Measurements from ENCODE around the gene SYNE1. TPM values are rescaled to one million over a fixed set of nuclear protein-coding genes. Genes with fewer than 3 reads are reported as not detected.

The SYNE1 gene
- total RNA-seq, 4 donors from 2014 or later: 7.4 to 66.4 (median 20.7) TPM

DNA sequence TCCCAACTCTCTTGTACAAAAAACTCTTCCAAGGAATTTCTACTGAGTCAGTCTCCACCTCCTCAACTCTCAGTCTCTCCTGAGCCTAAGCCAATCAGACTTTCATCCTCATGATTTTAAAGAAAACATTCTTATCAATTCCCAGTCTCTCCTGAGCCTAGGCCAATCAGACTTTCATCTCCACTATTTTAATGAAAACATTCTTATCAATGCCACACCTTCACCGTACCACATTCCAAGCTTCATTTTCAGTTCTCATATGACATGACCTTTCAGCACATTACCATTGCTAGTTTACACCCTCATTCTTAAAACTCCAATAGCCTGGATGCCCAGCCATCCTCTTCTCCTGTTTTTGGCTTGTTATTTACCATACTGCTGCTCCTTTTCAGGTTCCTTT is 42.5 kb downstream of the SYNE1 start:
- TF ChIP-seq, protein P1, sequence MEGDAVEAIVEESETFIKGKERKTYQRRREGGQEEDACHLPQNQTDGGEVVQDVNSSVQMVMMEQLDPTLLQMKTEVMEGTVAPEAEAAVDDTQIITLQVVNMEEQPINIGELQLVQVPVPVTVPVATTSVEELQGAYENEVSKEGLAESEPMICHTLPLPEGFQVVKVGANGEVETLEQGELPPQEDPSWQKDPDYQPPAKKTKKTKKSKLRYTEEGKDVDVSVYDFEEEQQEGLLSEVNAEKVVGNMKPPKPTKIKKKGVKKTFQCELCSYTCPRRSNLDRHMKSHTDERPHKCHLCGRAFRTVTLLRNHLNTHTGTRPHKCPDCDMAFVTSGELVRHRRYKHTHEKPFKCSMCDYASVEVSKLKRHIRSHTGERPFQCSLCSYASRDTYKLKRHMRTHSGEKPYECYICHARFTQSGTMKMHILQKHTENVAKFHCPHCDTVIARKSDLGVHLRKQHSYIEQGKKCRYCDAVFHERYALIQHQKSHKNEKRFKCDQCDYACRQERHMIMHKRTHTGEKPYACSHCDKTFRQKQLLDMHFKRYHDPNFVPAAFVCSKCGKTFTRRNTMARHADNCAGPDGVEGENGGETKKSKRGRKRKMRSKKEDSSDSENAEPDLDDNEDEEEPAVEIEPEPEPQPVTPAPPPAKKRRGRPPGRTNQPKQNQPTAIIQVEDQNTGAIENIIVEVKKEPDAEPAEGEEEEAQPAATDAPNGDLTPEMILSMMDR (IDR thresholded peaks at IDR 0.05): no peak
- TF ChIP-seq POLR2A (IDR thresholded peaks at IDR 0.05): no peak
- Histone ChIP-seq H3K36me3 (no peaks in the 10 kb centered on the region), H3K9me3 (no peaks in the 10 kb centered on the region), H3K27ac (no peak overlapping the region), H3K4me3 (no peak overlapping the region), H3K27me3 (no peaks in the 10 kb centered on the region), H3K4me1 (peaks cover 0 to 2% (median 0%) of the 10 kb centered on the region in 3 donors)
- 77 to 91% methylated on average over 1 of the region's 1 CpG for WGBS, 2 donors
- no peak for DNase-seq
- intact Hi-C loops (cut with DNase I): no loop called here

DNA sequence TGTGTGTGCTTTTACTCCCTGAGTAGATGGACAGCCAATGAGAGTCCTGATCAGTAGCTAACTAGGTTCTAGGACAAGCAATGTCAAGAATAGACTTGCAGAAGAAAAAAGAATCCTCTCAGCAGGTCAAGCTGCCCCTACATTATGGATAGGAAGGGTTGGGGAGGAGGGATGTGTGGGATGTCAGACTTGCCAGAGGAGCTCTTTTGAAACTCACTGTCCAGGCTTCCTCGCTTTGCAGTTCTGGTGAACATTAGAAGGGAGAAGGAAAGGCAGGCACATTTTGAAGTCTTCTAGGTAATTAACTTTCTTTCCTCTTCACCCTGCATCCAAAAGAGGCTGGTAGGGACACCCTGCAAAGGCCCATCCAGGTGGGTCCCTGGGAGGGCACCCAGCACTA is 48.7 kb downstream of the SYNE1 start:
- no peak for TF ChIP-seq POLR2A (IDR thresholded peaks at IDR 0.05)
- TF ChIP-seq, protein P1 (IDR thresholded peaks at IDR 0.05): no peak
- H3K4me1 ChIP-seq: no peaks in the 10 kb centered on the region
- no peak for DNase-seq
- H3K27me3 ChIP-seq: no peaks in the 10 kb centered on the region
- H3K4me3 ChIP-seq: no peak overlapping the region
- H3K27ac ChIP-seq: no peak overlapping the region
- 60 to 73% methylated on average over 1 of the region's 1 CpG for WGBS, 2 donors
- intact Hi-C loops (cut with DNase I): no loop called here
- no peaks in the 10 kb centered on the region for H3K9me3 ChIP-seq
- no peaks in the 10 kb centered on the region for H3K36me3 ChIP-seq

- no peaks in the 10 kb centered on the region for H3K27me3 ChIP-seq
- 64 to 73% methylated on average over 1 of the region's 1 CpG for WGBS, 2 donors
- DNase-seq: no peak
- intact Hi-C loops (cut with DNase I): no loop called here
- H3K27ac ChIP-seq: no peak overlapping the region
- no peak overlapping the region for H3K4me3 ChIP-seq
- H3K9me3 ChIP-seq: no peaks in the 10 kb centered on the region
- H3K36me3 ChIP-seq: no peaks in the 10 kb centered on the region
- H3K4me1 ChIP-seq: no peaks in the 10 kb centered on the region
- TF ChIP-seq, protein P1 (IDR thresholded peaks at IDR 0.05): no peak
- no peak for TF ChIP-seq POLR2A (IDR thresholded peaks at IDR 0.05)
These were observed 49.7 kb downstream of the SYNE1 start for GRCh38 chr6:152587473-152587872.

GRCh38 chr6:152585236-152585635 is 51.9 kb downstream of the SYNE1 start:
- WGBS, 2 donors: 58 to 73% methylated on average over 3 of the region's 3 CpGs
- Histone ChIP-seq H3K27ac (no peak overlapping the region), H3K27me3 (no peaks in the 10 kb centered on the region), H3K4me1 (no peaks in the 10 kb centered on the region), H3K9me3 (no peaks in the 10 kb centered on the region), H3K4me3 (no peak overlapping the region), H3K36me3 (no peaks in the 10 kb centered on the region)
- DNase-seq: no peak
- no peak for TF ChIP-seq POLR2A (IDR thresholded peaks at IDR 0.05)
- TF ChIP-seq, protein P1 (IDR thresholded peaks at IDR 0.05): no peak
- intact Hi-C loops (cut with DNase I): no loop called here

DNA sequence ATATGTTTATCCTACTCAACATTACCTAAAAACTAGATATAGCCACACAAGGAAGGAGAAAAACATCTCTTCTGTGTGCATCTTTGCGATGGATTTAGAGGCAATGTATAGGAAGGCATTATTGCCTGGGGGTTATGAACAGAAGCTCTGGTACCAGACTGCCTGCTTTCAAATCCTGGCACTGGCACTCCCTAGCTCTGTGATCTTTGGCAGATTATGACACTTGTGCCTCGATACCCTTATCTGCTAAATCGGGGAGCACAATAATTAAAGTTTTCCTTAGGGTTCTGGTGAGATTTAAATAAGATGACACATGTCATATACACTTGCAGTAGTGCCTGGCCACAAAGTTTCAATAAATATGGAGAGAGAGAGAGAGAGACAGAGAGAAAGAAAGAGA is 53.3 kb downstream of the SYNE1 start:
- DNase-seq: no peak
- H3K36me3 ChIP-seq: no peaks in the 10 kb centered on the region
- H3K27me3 ChIP-seq: no peaks in the 10 kb centered on the region
- intact Hi-C loops (cut with DNase I): no loop called here
- H3K4me3 ChIP-seq: no peak overlapping the region
- no peaks in the 10 kb centered on the region for H3K4me1 ChIP-seq
- WGBS, 2 donors: 83 to 89% methylated on average over 3 of the region's 3 CpGs
- TF ChIP-seq POLR2A (IDR thresholded peaks at IDR 0.05): no peak
- TF ChIP-seq, protein P1 (IDR thresholded peaks at IDR 0.05): no peak
- H3K27ac ChIP-seq: no peak overlapping the region
- H3K9me3 ChIP-seq: no peaks in the 10 kb centered on the region
